Colonic mucosa (tissue), 4 donors: ENCODE measurements around the gene EXOC4. TPM values are rescaled to one million over a fixed set of nuclear protein-coding genes. Genes with fewer than 3 reads are reported as not detected.

Experiments
- DNase-seq: peaks from one replicate; pipeline ENCODE4 v3.0.0-alpha.2; 2020
- H3K27ac ChIP-seq: fragments of 200-600 bp; one replicate; pipeline ENCODE4 v1.8.0; 2021
- H3K27me3 ChIP-seq: fragments of 200-600 bp; one replicate; pipeline ENCODE4 v1.8.0; 2021
- H3K36me3 ChIP-seq: fragments of 200-600 bp; one replicate; pipeline ENCODE4 v1.8.0; 2021
- H3K4me1 ChIP-seq: fragments of 200-600 bp; one replicate; pipeline ENCODE4 v1.8.0; 2021; ENCODE audit warnings: mild to moderate bottlenecking
- H3K4me3 ChIP-seq: fragments of 200-600 bp; one replicate; pipeline ENCODE4 v1.8.0; 2021
- H3K9ac ChIP-seq, 2 donors: one replicate each; pipeline ENCODE4 v1.7.0; 2013; ENCODE audit warnings: control low read depth in 2 of 2, low read depth in 2 of 2, low read length in 2 of 2
- H3K9me3 ChIP-seq: fragments of 200-600 bp; one replicate; pipeline ENCODE4 v1.8.0; 2021
- CTCF ChIP-seq: fragments of 200-600 bp; IDR thresholded peaks from one replicate; pipeline ENCODE4 v1.8.0; 2022; ENCODE audit warnings: antibody characterized with exemption, mild to moderate bottlenecking
- intact Hi-C: fragments of 100-400 bp; cut with DNase I; formaldehyde crosslinking; loops from one replicate; pipeline ENCODE4 v1.14.1; 2022
- total RNA-seq, 2 donors: library from RNA; stranded (reverse); fragmentation: NEBNext Ultra II Directional in 1 of 2; extraction: Animal tissue kit (Norgen Biotek cat#: 25700) in 1 of 2; gene quantifications; one replicate each; pipeline ENCODE4 v1.2.1, GENCODE V29; 2021
- donor health status: healthy.
- donor health status: DM: no; HTN: no; CAD: no.
- donor health status: DM: no; HTN: no; CAD: no.

Gene EXOC4
- total RNA-seq, 2 donors from 2014 or later = 61.1 to 73.3 TPM

GRCh38 chr7:134034652-134035051 is 781.8 kb downstream of the EXOC4 start:
- Histone ChIP-seq H3K27ac (no peak overlapping the region), H3K36me3 (no peaks in the 10 kb centered on the region), H3K9ac (no peak overlapping the region), H3K27me3 (no peaks in the 10 kb centered on the region), H3K4me3 (no peak overlapping the region), H3K4me1 (no peaks in the 10 kb centered on the region), H3K9me3 (no peaks in the 10 kb centered on the region)
- no peak for TF ChIP-seq CTCF
- no peak for DNase-seq
- intact Hi-C loops = no loop called here

- intact Hi-C loops = no loop called here
- H3K4me3 ChIP-seq = no peak overlapping the region
- no peaks in the 10 kb centered on the region for H3K27me3 ChIP-seq
- no peak overlapping the region for H3K9ac ChIP-seq
- no peaks in the 10 kb centered on the region for H3K9me3 ChIP-seq
- no peaks in the 10 kb centered on the region for H3K4me1 ChIP-seq
- DNase-seq = no peak
- TF ChIP-seq CTCF = no peak
- H3K36me3 ChIP-seq = no peaks in the 10 kb centered on the region
- H3K27ac ChIP-seq = no peak overlapping the region
These were observed 785.1 kb downstream of the EXOC4 start for GRCh38 chr7:134037991-134038390.

- Histone ChIP-seq H3K4me1 (no peaks in the 10 kb centered on the region), H3K27me3 (no peaks in the 10 kb centered on the region), H3K27ac (no peak overlapping the region), H3K4me3 (no peak overlapping the region), H3K36me3 (no peaks in the 10 kb centered on the region), H3K9ac (no peak overlapping the region), H3K9me3 (no peaks in the 10 kb centered on the region)
- no peak for DNase-seq
- intact Hi-C loops = no loop called here
- TF ChIP-seq CTCF = no peak
These were observed 788.1 kb downstream of the EXOC4 start for GRCh38 chr7:134040988-134041387.

- Histone ChIP-seq H3K36me3 (no peaks in the 10 kb centered on the region), H3K27me3 (no peaks in the 10 kb centered on the region), H3K4me3 (no peak overlapping the region), H3K4me1 (no peaks in the 10 kb centered on the region), H3K9ac (no peak overlapping the region), H3K27ac (no peak overlapping the region), H3K9me3 (no peaks in the 10 kb centered on the region)
- TF ChIP-seq CTCF = no peak
- DNase-seq = no peak
- intact Hi-C loops = no loop called here
These were observed 788.6 kb downstream of the EXOC4 start for GRCh38 chr7:134041477-134041876.

GRCh38 chr7:134042307-134042706 is 789.4 kb downstream of the EXOC4 start:
- H3K27me3 ChIP-seq = no peaks in the 10 kb centered on the region
- H3K36me3 ChIP-seq = no peaks in the 10 kb centered on the region
- no peaks in the 10 kb centered on the region for H3K9me3 ChIP-seq
- no peak overlapping the region for H3K4me3 ChIP-seq
- no peak overlapping the region for H3K27ac ChIP-seq
- intact Hi-C loops = no loop called here
- H3K4me1 ChIP-seq = no peaks in the 10 kb centered on the region
- TF ChIP-seq CTCF = no peak
- DNase-seq = no peak
- H3K9ac ChIP-seq = no peak overlapping the region

GRCh38 chr7:134044682-134045081 is 791.8 kb downstream of the EXOC4 start:
- no peak overlapping the region for H3K9ac ChIP-seq
- TF ChIP-seq CTCF = no peak
- H3K27me3 ChIP-seq = no peaks in the 10 kb centered on the region
- no peak for DNase-seq
- H3K9me3 ChIP-seq = no peaks in the 10 kb centered on the region
- intact Hi-C loops = no loop called here
- H3K4me1 ChIP-seq = no peaks in the 10 kb centered on the region
- no peaks in the 10 kb centered on the region for H3K36me3 ChIP-seq
- H3K4me3 ChIP-seq = no peak overlapping the region
- no peak overlapping the region for H3K27ac ChIP-seq
